GM10248 (cell line): Measurements from ENCODE around the gene HDAC2.

Experiments
- CTCF ChIA-PET: fragments of 300-600 bp; sonication (Branson Sonifier 250); formaldehyde crosslinking; extraction: SDS; loops from one replicate; lab custom pipeline; 2021; ENCODE audit warnings: antibody characterized with exemption; lab: Yijun Ruan, JAX
- POLR2A ChIA-PET: fragments of 350-650 bp; sonication (Branson Sonifier 250); formaldehyde crosslinking; extraction: SDS; loops from one replicate; lab custom pipeline; 2020; ENCODE audit warnings: antibody characterized with exemption; lab: Yijun Ruan, JAX
- DNase-seq: peaks from one replicate; pipeline ENCODE4 v3.0.0; 2012; ENCODE audit errors: extremely low spot score
- TF ChIP-seq, protein P1 (sequence below): IDR thresholded peaks from 2 replicates; pipeline ENCODE4 v1.5.1; 2012; ENCODE audit warnings: mild to moderate bottlenecking, low read depth; ENCODE audit errors: extremely low read depth, missing control alignments, control extremely low read depth

HDAC2 gene

DNA sequence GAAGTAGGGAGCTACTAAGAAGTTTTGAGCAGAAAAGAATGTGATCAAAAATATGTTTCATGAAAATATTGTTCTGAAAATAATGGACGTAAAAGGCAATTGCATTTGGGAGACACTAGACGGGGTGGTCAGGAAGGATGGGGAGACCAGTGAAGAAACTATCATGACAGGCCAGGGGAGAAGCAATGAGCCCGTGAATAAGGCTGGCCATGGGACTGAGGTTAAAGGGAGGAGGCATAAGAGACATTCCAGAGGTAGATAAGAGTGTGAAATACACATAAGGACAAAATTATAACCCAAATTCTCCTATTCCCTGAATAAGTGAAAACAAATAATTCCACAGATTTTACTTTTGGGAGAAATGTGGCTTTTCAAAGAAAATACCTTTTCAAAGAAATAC lies 62.1 kb downstream of the HDAC2 start:
- TF ChIP-seq, protein P1, sequence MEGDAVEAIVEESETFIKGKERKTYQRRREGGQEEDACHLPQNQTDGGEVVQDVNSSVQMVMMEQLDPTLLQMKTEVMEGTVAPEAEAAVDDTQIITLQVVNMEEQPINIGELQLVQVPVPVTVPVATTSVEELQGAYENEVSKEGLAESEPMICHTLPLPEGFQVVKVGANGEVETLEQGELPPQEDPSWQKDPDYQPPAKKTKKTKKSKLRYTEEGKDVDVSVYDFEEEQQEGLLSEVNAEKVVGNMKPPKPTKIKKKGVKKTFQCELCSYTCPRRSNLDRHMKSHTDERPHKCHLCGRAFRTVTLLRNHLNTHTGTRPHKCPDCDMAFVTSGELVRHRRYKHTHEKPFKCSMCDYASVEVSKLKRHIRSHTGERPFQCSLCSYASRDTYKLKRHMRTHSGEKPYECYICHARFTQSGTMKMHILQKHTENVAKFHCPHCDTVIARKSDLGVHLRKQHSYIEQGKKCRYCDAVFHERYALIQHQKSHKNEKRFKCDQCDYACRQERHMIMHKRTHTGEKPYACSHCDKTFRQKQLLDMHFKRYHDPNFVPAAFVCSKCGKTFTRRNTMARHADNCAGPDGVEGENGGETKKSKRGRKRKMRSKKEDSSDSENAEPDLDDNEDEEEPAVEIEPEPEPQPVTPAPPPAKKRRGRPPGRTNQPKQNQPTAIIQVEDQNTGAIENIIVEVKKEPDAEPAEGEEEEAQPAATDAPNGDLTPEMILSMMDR: no peak
- POLR2A ChIA-PET: no interaction called here
- no peak for DNase-seq
- CTCF ChIA-PET: interaction anchor here (0.7 to 4.4 kb wide), 27 partner anchors 11 to 1729 kb away, joined by 3 to 47 read pairs (median 5); no protein-coding TSS in a partner anchor

- CTCF ChIA-PET: interaction anchor here (0.7 to 4.4 kb wide), 16 partner anchors 10 to 1129 kb away, joined by 3 to 47 read pairs (median 6); no protein-coding TSS in a partner anchor
- TF ChIP-seq, protein P1: no peak
- no peak for DNase-seq
- POLR2A ChIA-PET: no interaction called here
Measured at GRCh38 chr6:113907102-113907815, 63.7 kb downstream of the HDAC2 start.

GRCh38 chr6:113903666-113904330 lies 67.2 kb downstream of the HDAC2 start:
- ChIA-PET POLR2A (no interaction called here), CTCF (interaction anchor here (1.0 kb wide), 1 partner anchor 8 kb away, joined by 3 read pairs; no protein-coding TSS in a partner anchor)
- TF ChIP-seq, protein P1: no peak
- no peak for DNase-seq

- TF ChIP-seq, protein P1: no peak
- POLR2A ChIA-PET: no interaction called here
- CTCF ChIA-PET: interaction anchor here (1.8 kb wide), 1 partner anchor 22 kb away, joined by 6 read pairs; no protein-coding TSS in a partner anchor
- DNase-seq: no peak
Measured at GRCh38 chr6:113901482-113901881, 69.5 kb downstream of the HDAC2 start.

- TF ChIP-seq, protein P1: no peak
- ChIA-PET CTCF (interaction anchor here (1.3 to 7.0 kb wide), 3 partner anchors 9 to 16 kb away, joined by 3 to 47 read pairs (median 6); no protein-coding TSS in a partner anchor), POLR2A (interaction anchor here (0.6 kb wide), 1 partner anchor 16 kb away, joined by 7 read pairs; no protein-coding TSS in a partner anchor)
- DNase-seq: no peak
Measured at GRCh38 chr6:113894712-113895674, 76.0 kb downstream of the HDAC2 start.
